Measurements from ENCODE around the gene PIGL. TPM values are rescaled to one million over a fixed set of nuclear protein-coding genes. Genes with fewer than 3 reads are reported as not detected.

PIGL gene
- total and polyA plus RNA-seq, 2 experiments from 2014 or later: 32.9 to 47.3 TPM

GRCh38 chr17:16352667-16353316, 135.8 kb downstream of the PIGL start:
- peak overlapping the region; percentile 76 for H3K4me3 ChIP-seq
- H3K4me1 ChIP-seq (ENCODE audit: insufficient read depth): peaks cover 25% of the 10 kb centered on the region
- H3K4me2 ChIP-seq: peak overlapping the region; percentile 88
- peaks cover 26% of the 10 kb centered on the region for H3K27me3 Mint-ChIP-seq (ENCODE audit: insufficient read depth, low read depth, poor library complexity)
- peak overlapping the region; percentile 99 for H3K4me3 Mint-ChIP-seq
- TF ChIP-seq STAT1 (IDR thresholded peaks at IDR 0.05; ENCODE audit: unreplicated experiment) (no peak), CREB1 (CRISPR knock-in tag; IDR thresholded peaks at IDR 0.05; ENCODE audit: low read depth) (no peak), EZH2 (IDR thresholded peaks at IDR 0.05; ENCODE audit: low read depth, unreplicated experiment) (no peak), JUNB (IDR thresholded peaks at IDR 0.05; ENCODE audit: unreplicated experiment) (no peak), REST (IDR thresholded peaks at IDR 0.05; ENCODE audit: unreplicated experiment) (no peak), POLR2AphosphoS5 (IDR thresholded peaks at IDR 0.05; ENCODE audit: low read depth) (no peak; the same call in 1 of the 2 replicates), ZNF462 (CRISPR knock-in tag; IDR thresholded peaks at IDR 0.05) (no peak), EZH2phosphoT487 (IDR thresholded peaks at IDR 0.05; ENCODE audit: unreplicated experiment) (no peak), ETS1 (IDR thresholded peaks at IDR 0.05) (no peak), NANOG (IDR thresholded peaks at IDR 0.05; ENCODE audit: borderline replicate concordance) (no peak), ZNF114 (CRISPR knock-in tag; IDR thresholded peaks at IDR 0.05) (no peak), ZNF331 (CRISPR knock-in tag; IDR thresholded peaks at IDR 0.05; ENCODE audit: low read depth) (no peak), CTCF (conservative IDR thresholded peaks at IDR 0.05; ENCODE audit: low read depth in 2 of 2) (no peak)
- H4K20me1 ChIP-seq (replicated peaks; ENCODE audit: insufficient read depth): peaks cover 19% of the 10 kb centered on the region
- H3K36me3 ChIP-seq (ENCODE audit: insufficient read depth): peaks cover 19% of the 10 kb centered on the region
- peak overlapping the region; percentile 91 for H2AFZ ChIP-seq
- H3K36me3 Mint-ChIP-seq (ENCODE audit: low read depth): peaks cover 33% of the 10 kb centered on the region
- H3K9me3 Mint-ChIP-seq: no peaks in the 10 kb centered on the region; the same call in 2 of the 3 replicates
- H3K27me3 ChIP-seq (ENCODE audit: insufficient read depth): peaks cover 17% of the 10 kb centered on the region; the same call in 1 of the 2 replicates
- peak overlapping the region; percentile 78 for H3K27ac ChIP-seq (ENCODE audit: low read depth)
- ATAC-seq: peak; percentile 53
- H3F3A ChIP-seq (replicated peaks; ENCODE audit: low read depth): peaks cover 17% of the 10 kb centered on the region
- peak overlapping the region; percentile 98 for H3K27ac Mint-ChIP-seq
- DNase-seq (ENCODE audit: low spot score): peak; percentile 81
- peaks cover 14% of the 10 kb centered on the region for H3K4me1 Mint-ChIP-seq
- peaks cover 38% of the 10 kb centered on the region for H3K79me2 ChIP-seq (replicated peaks; ENCODE audit: insufficient read depth)
- H3K9me2 ChIP-seq (ENCODE audit: insufficient read depth): no peaks in the 10 kb centered on the region
